ENCODE results near the gene WDFY4.
"Not testable (repeated sequence)": the region's sequence is repeated elsewhere in the genome, so short reads cannot be mapped to it uniquely, and the experiment has no call there.

Gene WDFY4, protein sequence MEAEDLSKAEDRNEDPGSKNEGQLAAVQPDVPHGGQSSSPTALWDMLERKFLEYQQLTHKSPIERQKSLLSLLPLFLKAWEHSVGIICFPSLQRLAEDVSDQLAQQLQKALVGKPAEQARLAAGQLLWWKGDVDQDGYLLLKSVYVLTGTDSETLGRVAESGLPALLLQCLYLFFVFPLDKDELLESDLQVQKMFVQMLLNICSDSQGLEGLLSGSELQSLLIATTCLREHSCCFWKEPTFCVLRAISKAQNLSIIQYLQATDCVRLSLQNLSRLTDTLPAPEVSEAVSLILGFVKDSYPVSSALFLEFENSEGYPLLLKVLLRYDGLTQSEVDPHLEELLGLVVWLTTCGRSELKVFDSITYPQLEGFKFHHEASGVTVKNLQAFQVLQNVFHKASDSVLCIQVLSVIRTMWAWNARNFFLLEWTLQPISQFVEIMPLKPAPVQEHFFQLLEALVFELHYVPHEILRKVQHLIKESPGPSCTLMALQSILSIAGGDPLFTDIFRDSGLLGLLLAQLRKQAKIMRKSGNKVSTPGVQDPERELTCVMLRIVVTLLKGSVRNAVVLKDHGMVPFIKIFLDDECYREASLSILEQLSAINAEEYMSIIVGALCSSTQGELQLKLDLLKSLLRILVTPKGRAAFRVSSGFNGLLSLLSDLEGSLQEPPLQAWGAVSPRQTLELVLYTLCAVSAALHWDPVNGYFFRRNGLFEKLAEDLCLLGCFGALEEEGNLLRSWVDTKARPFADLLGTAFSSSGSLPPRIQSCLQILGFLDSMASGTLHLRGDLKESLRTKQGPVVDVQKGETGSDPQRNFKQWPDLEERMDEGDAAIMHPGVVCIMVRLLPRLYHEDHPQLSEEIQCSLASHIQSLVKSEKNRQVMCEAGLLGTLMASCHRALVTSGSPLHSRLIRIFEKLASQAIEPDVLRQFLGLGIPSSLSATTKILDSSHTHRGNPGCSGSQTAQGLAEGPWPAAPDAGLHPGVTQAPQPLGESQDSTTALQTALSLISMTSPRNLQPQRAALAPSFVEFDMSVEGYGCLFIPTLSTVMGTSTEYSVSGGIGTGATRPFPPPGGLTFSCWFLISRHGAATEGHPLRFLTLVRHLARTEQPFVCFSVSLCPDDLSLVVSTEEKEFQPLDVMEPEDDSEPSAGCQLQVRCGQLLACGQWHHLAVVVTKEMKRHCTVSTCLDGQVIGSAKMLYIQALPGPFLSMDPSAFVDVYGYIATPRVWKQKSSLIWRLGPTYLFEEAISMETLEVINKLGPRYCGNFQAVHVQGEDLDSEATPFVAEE (N-terminal part only)

DNA sequence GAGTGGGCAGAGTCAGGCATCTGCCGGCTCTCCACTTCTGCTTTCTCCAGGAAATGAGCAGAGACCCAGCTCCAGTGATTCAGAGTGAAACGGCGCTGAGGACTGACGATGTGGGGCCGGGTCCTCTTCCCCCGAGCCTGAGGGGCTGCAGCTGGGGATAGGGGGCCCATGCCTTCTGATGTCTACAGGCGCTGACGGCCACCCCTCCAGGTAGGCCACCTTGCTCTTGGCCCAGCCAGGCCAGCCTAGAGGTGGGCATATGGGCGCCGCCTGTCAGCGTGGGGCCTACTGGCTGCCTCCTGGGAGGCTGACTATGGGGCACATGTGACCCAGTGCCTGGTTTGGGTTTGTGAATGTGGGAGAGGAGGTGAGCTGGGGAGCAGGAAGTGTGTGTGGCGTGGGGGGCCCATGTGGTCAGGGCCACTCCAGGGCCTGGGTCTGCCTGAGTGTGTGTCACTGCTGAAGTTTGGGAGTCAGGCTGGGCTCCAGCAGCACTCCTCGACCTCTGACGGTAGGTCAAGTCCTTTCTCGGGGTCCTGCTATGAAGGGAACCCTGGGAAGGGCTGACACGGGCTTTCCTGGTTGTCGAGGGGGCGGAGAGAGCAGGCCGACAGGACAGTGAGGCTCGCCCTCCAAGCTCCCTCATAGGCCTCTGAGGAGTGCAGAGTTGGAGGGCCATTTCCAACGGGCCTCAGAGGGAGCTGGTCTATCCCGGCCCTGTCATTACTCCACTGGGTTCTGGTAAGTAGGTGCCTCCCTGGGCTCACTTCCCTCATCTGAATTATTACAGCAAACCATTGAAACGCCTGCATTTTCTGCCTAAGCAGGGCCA is at the start of gene WDFY4:
Gene WDFY4 (plus strand): TSS at position 82 of the 832 bp plus-strand sequence. CDS start 24,860 bp downstream, outside the sequence.
- no peak for DNase-seq (ENCODE audit: low read depth)

- DNase-seq (ENCODE audit: low read depth) = no peak
These were observed 49.6 kb upstream of the WDFY4 start for GRCh38 chr10:48634984-48635557.

DNA sequence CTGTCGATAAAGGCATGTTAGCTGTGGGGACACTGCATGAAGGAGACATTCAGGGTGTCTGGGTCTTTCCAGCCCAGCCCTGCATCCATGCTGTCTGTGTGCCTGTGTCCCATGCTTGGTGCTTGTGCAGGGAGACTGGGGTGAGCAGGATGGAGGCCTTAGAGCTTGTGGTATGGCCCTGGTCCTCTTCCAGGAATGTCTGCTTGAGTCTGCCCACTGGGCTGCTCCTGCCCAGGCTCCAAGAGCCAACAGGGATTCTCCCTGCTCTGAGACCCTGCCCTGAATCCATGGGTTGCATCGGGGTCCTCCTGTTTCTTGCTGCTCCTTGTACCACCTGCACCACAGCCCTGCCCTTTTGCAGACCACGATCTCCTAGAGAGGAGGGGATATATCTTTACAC is 48.4 kb upstream of the WDFY4 start:
- DNase-seq (ENCODE audit: low read depth) = no peak

- no peak for DNase-seq (ENCODE audit: low read depth)
These were observed 47.8 kb upstream of the WDFY4 start for GRCh38 chr10:48636901-48637300.

DNA sequence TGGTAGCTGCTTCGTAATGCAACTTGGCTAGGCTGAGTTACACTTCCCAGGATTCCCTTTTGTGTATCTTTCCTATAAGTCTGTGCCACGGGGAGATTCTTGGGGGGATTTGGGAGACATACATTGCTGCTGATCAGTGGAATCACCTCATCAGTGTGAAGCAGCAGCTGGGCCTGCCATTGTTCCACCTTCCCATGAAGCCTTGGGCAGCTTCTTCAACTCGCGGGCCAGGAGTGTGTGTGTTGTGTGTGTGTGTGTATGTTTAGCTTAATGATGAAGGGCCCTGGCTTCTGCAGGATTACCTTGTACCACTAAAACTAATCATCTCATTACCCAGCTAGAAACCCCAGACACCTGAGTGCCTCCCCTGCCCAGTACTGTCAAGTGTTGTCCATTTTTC is 46.5 kb upstream of the WDFY4 start:
- DNase-seq (ENCODE audit: low read depth) = no peak

- no peak for DNase-seq (ENCODE audit: low read depth)
These were observed 45.7 kb upstream of the WDFY4 start for GRCh38 chr10:48638739-48639527.

- no peak for DNase-seq (ENCODE audit: low read depth)
These were observed 45.0 kb upstream of the WDFY4 start for GRCh38 chr10:48639632-48640031.

DNA sequence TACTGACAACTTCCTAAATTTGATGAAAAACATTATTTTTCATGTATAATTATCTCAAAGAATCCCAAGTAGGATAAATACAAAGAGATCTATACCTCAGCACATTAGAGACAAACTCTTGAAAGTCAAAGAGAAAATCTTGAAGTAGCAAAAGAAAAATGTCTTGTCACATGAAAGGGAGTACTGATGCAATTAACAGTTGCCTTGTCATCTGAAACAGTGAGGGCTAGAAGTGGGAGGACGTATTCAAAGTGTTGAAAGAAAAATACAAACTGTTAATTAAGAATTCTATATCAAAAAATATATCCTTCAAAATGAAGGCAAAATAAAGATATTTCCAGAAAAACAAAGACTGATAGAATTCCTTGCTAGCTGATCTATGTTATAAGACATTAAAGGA is 44.3 kb upstream of the WDFY4 start:
- no peak for DNase-seq (ENCODE audit: low read depth)

DNA sequence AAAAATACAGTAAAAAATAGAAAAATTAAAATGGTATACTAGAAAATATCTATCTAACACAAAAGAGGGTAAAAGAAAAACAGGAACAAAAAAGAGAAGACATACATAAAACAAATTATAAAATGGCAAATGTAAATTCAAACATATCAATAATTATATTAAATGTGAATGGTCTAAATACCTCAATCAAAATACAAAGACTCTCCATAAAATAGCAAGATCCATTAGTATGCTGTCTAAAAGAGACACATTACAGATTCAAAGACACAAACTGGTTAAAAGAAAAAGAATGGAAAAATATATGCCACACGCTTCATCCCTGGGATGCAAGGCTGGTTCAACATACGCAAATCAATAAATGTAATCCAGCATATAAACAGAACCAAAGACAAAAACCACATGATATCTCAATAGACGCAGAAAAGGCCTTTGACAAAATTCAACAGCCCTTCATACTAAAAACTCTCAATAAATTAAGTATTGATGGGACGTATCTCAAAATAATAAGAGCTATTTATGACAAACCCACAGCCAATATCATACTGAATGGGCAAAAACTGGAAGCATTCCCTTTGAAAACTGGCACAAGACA is 43.5 kb upstream of the WDFY4 start:
- DNase-seq (ENCODE audit: low read depth) = not testable (repeated sequence)

DNA sequence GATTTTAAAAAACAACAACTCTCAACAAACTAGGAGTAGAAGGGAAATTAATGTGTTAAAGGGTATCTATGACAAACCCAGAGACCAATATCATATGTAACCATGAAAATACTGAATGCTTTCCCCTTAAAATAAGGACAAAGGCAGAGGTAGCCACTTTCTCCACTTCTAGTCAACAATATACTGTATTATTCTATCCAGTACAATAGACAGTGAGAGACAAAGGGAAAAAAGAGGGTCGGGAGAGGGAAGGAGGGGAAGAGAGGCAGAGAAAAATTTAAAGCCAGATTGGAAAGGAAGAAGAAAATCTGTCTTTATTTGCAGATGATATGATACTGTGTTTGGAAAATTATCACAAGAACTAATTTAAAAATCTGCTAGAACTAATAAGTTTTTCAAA is 39.1 kb upstream of the WDFY4 start:
- DNase-seq (ENCODE audit: low read depth) = no peak

GRCh38 chr10:48647073-48647472 is 37.6 kb upstream of the WDFY4 start:
- DNase-seq (ENCODE audit: low read depth) = not testable (repeated sequence)

DNA sequence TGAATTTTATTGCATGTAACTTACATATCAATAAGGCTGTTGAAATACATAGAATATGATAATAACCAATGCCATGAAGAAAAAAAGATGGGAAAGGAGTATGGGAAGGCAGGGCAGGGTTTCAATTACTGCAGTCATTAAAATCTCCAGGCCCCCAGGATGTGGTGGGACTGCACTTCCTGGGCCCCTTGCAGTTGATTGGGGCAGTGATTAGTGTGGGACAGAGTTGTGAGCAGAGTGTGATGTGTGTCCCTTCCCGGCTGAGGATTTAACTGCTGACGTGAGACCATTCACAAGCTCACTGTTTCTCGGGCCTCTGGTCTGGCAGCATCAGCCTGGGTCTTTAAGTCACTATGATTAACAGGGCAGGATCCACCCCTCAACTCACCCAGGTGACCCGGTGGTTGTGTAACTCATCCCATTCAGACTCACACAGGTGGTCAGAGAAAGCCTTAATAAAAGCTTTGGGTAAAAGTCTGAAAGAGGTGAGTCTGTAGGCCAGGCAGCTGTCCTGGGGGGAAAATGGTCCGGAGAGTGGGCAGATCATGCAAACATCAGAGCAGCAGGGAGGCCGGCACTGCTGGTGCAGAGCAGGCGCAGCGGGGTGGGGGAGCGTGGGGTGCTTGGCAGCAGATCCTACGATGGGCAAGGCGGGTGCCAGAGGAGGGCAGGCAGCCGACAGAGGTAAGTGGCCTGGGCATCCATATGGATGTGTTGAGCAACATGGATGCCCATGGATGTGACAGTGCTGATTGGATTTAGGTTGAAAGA is 36.3 kb upstream of the WDFY4 start:
- DNase-seq (ENCODE audit: low read depth) = no peak

DNA sequence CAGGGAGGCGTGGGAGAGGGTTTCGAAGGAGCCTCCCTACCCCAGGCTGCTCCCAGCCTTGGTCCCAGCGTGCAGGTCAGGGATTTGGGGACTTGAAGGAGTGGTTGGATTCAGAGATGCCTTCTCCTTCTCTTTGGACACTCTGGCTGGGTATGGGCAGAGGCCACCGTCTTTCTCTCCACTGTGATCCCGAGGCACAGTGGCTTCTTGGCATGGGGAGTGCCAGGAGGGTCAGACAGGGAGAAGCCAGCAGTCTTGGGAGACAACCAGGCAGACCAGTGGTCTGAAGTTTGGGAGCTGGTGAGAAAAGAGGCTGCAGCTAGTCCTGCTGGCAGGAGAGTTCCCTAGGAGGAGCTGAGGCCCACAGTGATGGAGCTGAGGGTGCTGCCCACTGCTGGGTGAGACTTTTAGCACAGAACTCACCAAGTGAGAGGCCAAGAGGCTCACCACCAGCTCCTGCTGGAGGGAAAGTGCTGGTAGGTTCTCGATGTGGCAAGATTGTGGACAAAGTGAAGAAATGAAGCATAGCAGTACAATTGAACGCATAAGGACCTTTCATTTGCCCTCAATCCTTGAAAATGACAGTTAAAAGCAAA is 35.2 kb upstream of the WDFY4 start:
- DNase-seq (ENCODE audit: low read depth) = no peak

- no peak for DNase-seq (ENCODE audit: low read depth)
These were observed 33.4 kb upstream of the WDFY4 start for GRCh38 chr10:48651293-48651692.

- DNase-seq (ENCODE audit: low read depth) = no peak
These were observed 32.8 kb upstream of the WDFY4 start for GRCh38 chr10:48651839-48652238.

DNA sequence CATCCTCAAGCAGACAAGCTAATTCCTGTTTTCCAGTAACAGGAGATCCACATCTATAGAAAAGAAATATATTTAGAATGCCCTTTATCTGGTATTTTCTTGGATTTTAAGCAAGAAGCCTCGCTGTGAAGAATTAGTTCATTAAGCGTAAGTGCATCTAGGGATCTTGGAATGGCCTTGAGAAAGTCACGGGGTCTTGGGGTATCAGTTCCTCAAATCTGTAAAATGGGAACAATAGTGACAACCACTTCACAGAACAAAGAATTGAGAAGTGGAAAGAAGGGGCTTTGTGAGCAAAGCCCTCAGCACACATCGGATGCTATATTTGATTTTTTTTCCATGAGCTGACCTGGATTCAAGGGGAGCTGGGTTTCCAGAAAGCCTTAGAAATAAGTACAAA is 32.3 kb upstream of the WDFY4 start:
- no peak for DNase-seq (ENCODE audit: low read depth)

GRCh38 chr10:48653347-48653746 is 31.3 kb upstream of the WDFY4 start:
- no peak for DNase-seq (ENCODE audit: low read depth)

GRCh38 chr10:48653944-48654698 is 30.6 kb upstream of the WDFY4 start:
- no peak for DNase-seq (ENCODE audit: low read depth)
